MM.1S (cell line): ENCODE measurements around the gene RYR2.

ENCODE experiments used
- DNase-seq: peaks from one replicate; pipeline ENCODE4 v3.0.0-alpha.2; 2015
- H2AFZ ChIP-seq: fragments of 300-600 bp; sonication (generic); 2 replicates; pipeline ENCODE4 v1.6.0; 2016; ENCODE audit warnings: antibody characterized with exemption, low read length
- H3F3A ChIP-seq: fragments of 300-600 bp; sonication (generic); 2 replicates; pipeline ENCODE4 v1.6.1; 2016; ENCODE audit warnings: mild to moderate bottlenecking, antibody characterized with exemption, low read length, moderate library complexity, mixed read lengths; ENCODE audit not compliant: insufficient read depth
- H3K27ac ChIP-seq: fragments of 300-600 bp; sonication (generic); 2 replicates; pipeline ENCODE4 v1.5.1; 2016; ENCODE audit warnings: mild to moderate bottlenecking, low read length
- H3K27me3 ChIP-seq: fragments of 300-600 bp; sonication (generic); replicated peaks from 2 replicates; pipeline ENCODE4 v1.6.0; 2016; ENCODE audit warnings: low read length; ENCODE audit not compliant: insufficient read depth
- H3K36me3 ChIP-seq: fragments of 300-600 bp; sonication (generic); replicated peaks from 2 replicates; pipeline ENCODE4 v1.6.1; 2016; ENCODE audit warnings: mild to moderate bottlenecking, low read length, mixed read lengths; ENCODE audit not compliant: insufficient read depth
- H3K4me1 ChIP-seq: fragments of 300-600 bp; sonication (generic); 2 replicates; pipeline ENCODE4 v1.6.1; 2016; ENCODE audit warnings: low read length, mixed read lengths
- H3K4me2 ChIP-seq: fragments of 300-600 bp; sonication (generic); 2 replicates; pipeline ENCODE4 v1.6.0; 2016; ENCODE audit warnings: low read depth, low read length
- H3K4me3 ChIP-seq: fragments of 300-600 bp; sonication (generic); 2 replicates; pipeline ENCODE4 v1.5.1; 2016; ENCODE audit warnings: low read length, mixed read lengths
- H3K79me2 ChIP-seq: fragments of 300-600 bp; sonication (generic); 2 replicates; pipeline ENCODE4 v1.6.1; 2016; ENCODE audit warnings: mixed run types, low read length, mixed read lengths
- H3K9ac ChIP-seq: fragments of 300-600 bp; sonication (generic); 2 replicates; pipeline ENCODE4 v1.6.1; 2016; ENCODE audit warnings: low read length, mixed read lengths
- H3K9me2 ChIP-seq: fragments of 300-600 bp; sonication (generic); replicated peaks from 2 replicates; pipeline ENCODE4 v1.6.1; 2016; ENCODE audit warnings: mild to moderate bottlenecking, low read length, mixed read lengths; ENCODE audit not compliant: insufficient read depth
- H3K9me3 ChIP-seq: fragments of 300-600 bp; sonication (generic); replicated peaks from 2 replicates; pipeline ENCODE4 v1.6.1; 2016; ENCODE audit warnings: mild to moderate bottlenecking, low read length, mixed read lengths; ENCODE audit not compliant: insufficient read depth
- H4K20me1 ChIP-seq: fragments of 300-600 bp; sonication (generic); 2 replicates; pipeline ENCODE4 v1.6.1; 2016; ENCODE audit warnings: mild to moderate bottlenecking, low read length, moderate library complexity, mixed read lengths; ENCODE audit not compliant: insufficient read depth
- EZH2 ChIP-seq: fragments of 300-600 bp; sonication (generic); optimal IDR thresholded peaks from 2 replicates; pipeline ENCODE3; 2017; ENCODE audit warnings: low read depth, mild to moderate bottlenecking, antibody characterized with exemption, low read length, mixed read lengths
- EZH2phosphoT487 ChIP-seq: fragments of 300-600 bp; sonication (generic); IDR thresholded peaks from 2 replicates; pipeline ENCODE4 v1.6.1; 2018; ENCODE audit warnings: antibody characterized with exemption, low read length
- TF ChIP-seq, protein P1 (sequence below): fragments of 300-600 bp; sonication (generic); IDR thresholded peaks from 2 replicates; pipeline ENCODE4 v1.5.1; 2016; ENCODE audit warnings: antibody characterized with exemption, low read length, mixed read lengths

RYR2 gene

GRCh38 chr1:237580726-237581125 lies 538.7 kb downstream of the RYR2 start:
- Histone ChIP-seq H3K9me3 (no peaks in the 10 kb centered on the region), H3K4me3 (no peak overlapping the region), H4K20me1 (no peaks in the 10 kb centered on the region), H2AFZ (no peak overlapping the region), H3K27ac (no peak overlapping the region), H3K27me3 (no peaks in the 10 kb centered on the region), H3K79me2 (no peaks in the 10 kb centered on the region), H3K36me3 (no peaks in the 10 kb centered on the region), H3F3A (no peaks in the 10 kb centered on the region), H3K9ac (no peak overlapping the region), H3K4me1 (no peaks in the 10 kb centered on the region), H3K4me2 (no peak overlapping the region), H3K9me2 (no peaks in the 10 kb centered on the region)
- TF ChIP-seq EZH2phosphoT487 (no peak), EZH2 (no peak)
- TF ChIP-seq, protein P1, sequence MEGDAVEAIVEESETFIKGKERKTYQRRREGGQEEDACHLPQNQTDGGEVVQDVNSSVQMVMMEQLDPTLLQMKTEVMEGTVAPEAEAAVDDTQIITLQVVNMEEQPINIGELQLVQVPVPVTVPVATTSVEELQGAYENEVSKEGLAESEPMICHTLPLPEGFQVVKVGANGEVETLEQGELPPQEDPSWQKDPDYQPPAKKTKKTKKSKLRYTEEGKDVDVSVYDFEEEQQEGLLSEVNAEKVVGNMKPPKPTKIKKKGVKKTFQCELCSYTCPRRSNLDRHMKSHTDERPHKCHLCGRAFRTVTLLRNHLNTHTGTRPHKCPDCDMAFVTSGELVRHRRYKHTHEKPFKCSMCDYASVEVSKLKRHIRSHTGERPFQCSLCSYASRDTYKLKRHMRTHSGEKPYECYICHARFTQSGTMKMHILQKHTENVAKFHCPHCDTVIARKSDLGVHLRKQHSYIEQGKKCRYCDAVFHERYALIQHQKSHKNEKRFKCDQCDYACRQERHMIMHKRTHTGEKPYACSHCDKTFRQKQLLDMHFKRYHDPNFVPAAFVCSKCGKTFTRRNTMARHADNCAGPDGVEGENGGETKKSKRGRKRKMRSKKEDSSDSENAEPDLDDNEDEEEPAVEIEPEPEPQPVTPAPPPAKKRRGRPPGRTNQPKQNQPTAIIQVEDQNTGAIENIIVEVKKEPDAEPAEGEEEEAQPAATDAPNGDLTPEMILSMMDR = no peak
- no peak for DNase-seq

- Histone ChIP-seq H3K79me2 (no peaks in the 10 kb centered on the region), H3K4me1 (no peaks in the 10 kb centered on the region), H3F3A (no peaks in the 10 kb centered on the region), H3K9ac (no peak overlapping the region), H3K27me3 (no peaks in the 10 kb centered on the region), H3K4me3 (no peak overlapping the region), H2AFZ (no peak overlapping the region), H3K9me3 (no peaks in the 10 kb centered on the region), H4K20me1 (no peaks in the 10 kb centered on the region), H3K27ac (no peak overlapping the region), H3K9me2 (no peaks in the 10 kb centered on the region), H3K36me3 (no peaks in the 10 kb centered on the region), H3K4me2 (no peak overlapping the region)
- no peak for TF ChIP-seq EZH2phosphoT487
- TF ChIP-seq EZH2 = no peak
- TF ChIP-seq, protein P1 = no peak
- no peak for DNase-seq
These were observed 541.3 kb downstream of the RYR2 start for GRCh38 chr1:237583270-237583669.

DNA sequence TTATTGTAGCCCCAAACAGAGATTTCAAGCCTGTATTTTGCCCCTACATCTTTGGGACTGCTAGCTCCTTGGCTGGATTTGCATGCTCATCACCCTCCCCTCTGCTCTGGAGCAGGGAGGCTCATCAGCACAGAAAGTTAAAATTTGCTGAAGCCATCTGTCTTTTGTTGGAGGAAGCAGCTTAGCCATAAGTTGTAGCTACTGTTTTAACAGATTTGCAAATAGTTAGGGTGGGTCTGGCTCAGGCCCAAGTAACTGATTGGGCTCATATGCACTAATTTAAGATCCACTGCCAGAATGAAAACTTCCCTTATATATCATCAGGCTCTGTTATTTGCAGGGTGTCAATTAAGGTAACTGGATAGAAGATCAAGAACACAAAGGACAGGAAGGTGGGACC lies 541.8 kb downstream of the RYR2 start:
- DNase-seq = no peak
- Histone ChIP-seq H3K9me3 (no peaks in the 10 kb centered on the region), H3K4me3 (no peak overlapping the region), H3F3A (no peaks in the 10 kb centered on the region), H3K4me2 (no peak overlapping the region), H3K79me2 (no peaks in the 10 kb centered on the region), H4K20me1 (no peaks in the 10 kb centered on the region), H3K27me3 (no peaks in the 10 kb centered on the region), H2AFZ (no peak overlapping the region), H3K9me2 (no peaks in the 10 kb centered on the region), H3K9ac (no peak overlapping the region), H3K4me1 (no peaks in the 10 kb centered on the region), H3K27ac (no peak overlapping the region), H3K36me3 (no peaks in the 10 kb centered on the region)
- TF ChIP-seq EZH2 (no peak), EZH2phosphoT487 (no peak)
- TF ChIP-seq, protein P1 = no peak

DNA sequence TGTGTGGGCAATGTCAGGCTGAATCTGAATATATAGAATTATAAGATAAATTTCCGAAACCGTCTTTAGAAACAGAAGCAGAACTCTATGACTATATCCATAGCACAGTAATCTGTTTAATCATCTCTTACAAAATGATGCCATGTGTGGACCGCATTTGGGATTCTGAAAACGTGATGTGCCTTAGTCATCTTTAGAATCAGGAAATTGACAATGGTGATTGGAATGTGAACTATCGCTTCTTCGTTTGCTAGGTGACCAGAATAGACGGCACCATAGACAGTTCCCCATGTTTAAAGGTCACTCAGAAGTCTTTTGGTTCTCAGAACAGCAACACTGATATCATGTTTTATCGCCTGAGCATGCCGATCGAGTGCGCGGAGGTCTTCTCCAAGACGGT lies 548.4 kb downstream of the RYR2 start:
- DNase-seq = no peak
- Histone ChIP-seq H4K20me1 (no peaks in the 10 kb centered on the region), H3K9ac (no peak overlapping the region), H3K36me3 (no peaks in the 10 kb centered on the region), H3K9me2 (no peaks in the 10 kb centered on the region), H3K9me3 (no peaks in the 10 kb centered on the region), H2AFZ (no peak overlapping the region), H3K79me2 (no peaks in the 10 kb centered on the region), H3K27ac (no peak overlapping the region), H3K4me2 (no peak overlapping the region), H3K4me1 (no peaks in the 10 kb centered on the region), H3K4me3 (no peak overlapping the region), H3K27me3 (no peaks in the 10 kb centered on the region), H3F3A (no peaks in the 10 kb centered on the region)
- TF ChIP-seq EZH2 = no peak
- TF ChIP-seq, protein P1 = no peak
- no peak for TF ChIP-seq EZH2phosphoT487
